ENCODE results near the gene NEURL3. TPM values are rescaled to one million over a fixed set of nuclear protein-coding genes. Genes with fewer than 3 reads are reported as not detected.

NEURL3 gene
- total RNA-seq, 1 experiment from 2014 or later = not detected

DNA sequence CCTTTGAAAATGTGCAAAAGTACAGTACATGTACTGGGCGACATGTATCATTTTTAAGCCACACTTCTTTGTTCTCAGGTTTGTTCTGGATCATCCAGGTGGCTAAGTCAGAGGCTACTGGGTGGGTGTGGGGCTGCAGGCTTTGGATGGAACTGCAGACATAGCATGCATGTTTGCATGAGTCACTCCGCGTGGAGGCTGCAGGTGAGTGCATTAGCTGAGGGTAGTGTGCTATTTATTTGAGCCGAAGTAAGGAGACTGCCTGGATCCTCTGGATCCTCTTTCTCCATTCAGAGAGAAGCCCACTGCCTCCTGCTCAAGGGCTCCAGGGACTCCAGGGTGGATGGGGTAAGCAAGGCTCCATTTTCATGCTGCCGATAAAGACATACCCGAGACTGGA, 9.4 kb upstream of the NEURL3 start:
- Mint-ChIP-seq H3K27me3 (ENCODE audit: insufficient read depth, unreplicated experiment) (peaks cover 18% of the 10 kb centered on the region), H3K9me3 (ENCODE audit: unreplicated experiment) (peaks cover 7% of the 10 kb centered on the region), H3K4me1 (ENCODE audit: insufficient read depth, unreplicated experiment) (peaks cover under 1% of the 10 kb centered on the region), H3K4me3 (ENCODE audit: unreplicated experiment) (no peak overlapping the region), H3K27ac (ENCODE audit: low read depth, unreplicated experiment) (no peak overlapping the region), H3K36me3 (ENCODE audit: insufficient read depth, unreplicated experiment) (no peaks in the 10 kb centered on the region)
- TF ChIP-seq, protein P1, sequence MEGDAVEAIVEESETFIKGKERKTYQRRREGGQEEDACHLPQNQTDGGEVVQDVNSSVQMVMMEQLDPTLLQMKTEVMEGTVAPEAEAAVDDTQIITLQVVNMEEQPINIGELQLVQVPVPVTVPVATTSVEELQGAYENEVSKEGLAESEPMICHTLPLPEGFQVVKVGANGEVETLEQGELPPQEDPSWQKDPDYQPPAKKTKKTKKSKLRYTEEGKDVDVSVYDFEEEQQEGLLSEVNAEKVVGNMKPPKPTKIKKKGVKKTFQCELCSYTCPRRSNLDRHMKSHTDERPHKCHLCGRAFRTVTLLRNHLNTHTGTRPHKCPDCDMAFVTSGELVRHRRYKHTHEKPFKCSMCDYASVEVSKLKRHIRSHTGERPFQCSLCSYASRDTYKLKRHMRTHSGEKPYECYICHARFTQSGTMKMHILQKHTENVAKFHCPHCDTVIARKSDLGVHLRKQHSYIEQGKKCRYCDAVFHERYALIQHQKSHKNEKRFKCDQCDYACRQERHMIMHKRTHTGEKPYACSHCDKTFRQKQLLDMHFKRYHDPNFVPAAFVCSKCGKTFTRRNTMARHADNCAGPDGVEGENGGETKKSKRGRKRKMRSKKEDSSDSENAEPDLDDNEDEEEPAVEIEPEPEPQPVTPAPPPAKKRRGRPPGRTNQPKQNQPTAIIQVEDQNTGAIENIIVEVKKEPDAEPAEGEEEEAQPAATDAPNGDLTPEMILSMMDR (IDR thresholded peaks at IDR 0.05; ENCODE audit: unreplicated experiment) = no peak
- intact Hi-C loops (cut with micrococcal nuclease) = no loop called here
- POLR2A ChIA-PET = interaction anchor here (1.1 kb wide), 1 partner anchor 15 kb away, joined by 4 read pairs; no protein-coding TSS in a partner anchor
- BruUV-seq (replicated peaks) = no TSS peak
- DNase-seq (ENCODE audit: unreplicated experiment) = peak; percentile 43
- CTCF ChIA-PET = interaction anchor here (0.7 to 13.3 kb wide), 4 partner anchors 16 to 492 kb away, joined by 4 to 360 read pairs (median 6); no protein-coding TSS in a partner anchor

DNA sequence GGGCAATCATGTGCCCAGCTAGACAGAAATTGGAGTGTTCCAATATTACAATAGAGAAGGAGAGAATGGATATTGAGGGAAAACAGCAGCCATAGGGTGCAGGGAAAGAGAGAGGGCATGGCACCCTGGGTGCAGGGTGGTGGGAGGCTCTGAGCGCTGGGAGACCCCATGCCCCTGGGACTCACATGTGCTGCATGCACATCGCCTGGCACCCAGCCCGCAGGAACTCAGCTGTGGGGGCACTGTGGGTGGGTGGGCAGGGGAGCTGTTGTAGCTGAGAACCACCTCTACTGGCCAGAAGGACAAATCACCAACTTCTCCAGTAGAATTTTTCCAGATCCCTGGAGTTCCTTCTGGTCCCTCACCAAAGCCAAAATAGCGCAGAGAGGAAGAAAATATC, 7.2 kb upstream of the NEURL3 start:
- no TSS peak for BruUV-seq (replicated peaks)
- Mint-ChIP-seq H3K9me3 (ENCODE audit: unreplicated experiment) (peaks cover 7% of the 10 kb centered on the region), H3K36me3 (ENCODE audit: insufficient read depth, unreplicated experiment) (no peaks in the 10 kb centered on the region), H3K4me3 (ENCODE audit: unreplicated experiment) (no peak overlapping the region), H3K27ac (ENCODE audit: low read depth, unreplicated experiment) (no peak overlapping the region), H3K27me3 (ENCODE audit: insufficient read depth, unreplicated experiment) (peaks cover 18% of the 10 kb centered on the region), H3K4me1 (ENCODE audit: insufficient read depth, unreplicated experiment) (peaks cover 7% of the 10 kb centered on the region)
- TF ChIP-seq, protein P1 (IDR thresholded peaks at IDR 0.05; ENCODE audit: unreplicated experiment) = no peak
- ChIA-PET POLR2A (no interaction called here), CTCF (interaction anchor here (0.6 to 13.3 kb wide), 4 partner anchors 20 to 176 kb away, joined by 3 to 360 read pairs (median 4); no protein-coding TSS in a partner anchor)
- DNase-seq (ENCODE audit: unreplicated experiment) = no peak
- intact Hi-C loops (cut with micrococcal nuclease) = no loop called here

DNA sequence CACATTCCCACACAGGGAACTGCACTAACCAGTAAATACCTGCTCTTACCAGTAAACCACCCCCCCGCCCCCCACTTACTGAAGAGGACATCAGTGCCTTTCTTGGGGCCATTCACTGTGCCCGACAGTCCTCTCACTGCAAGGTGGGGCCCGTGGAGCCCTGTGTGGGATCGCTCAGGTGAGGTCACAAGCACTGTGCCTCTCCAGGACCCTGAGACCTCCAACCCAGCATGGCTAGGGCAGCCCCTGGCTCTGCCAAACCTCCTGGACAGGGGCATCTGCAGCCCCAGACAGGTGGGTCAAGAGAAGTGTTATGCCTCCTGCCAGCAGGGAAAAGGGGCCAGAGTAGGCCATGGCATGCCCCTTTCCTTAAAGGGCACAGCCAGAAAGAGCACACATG, 6.7 kb upstream of the NEURL3 start:
- H3K4me3 Mint-ChIP-seq (ENCODE audit: unreplicated experiment) = no peak overlapping the region
- peaks cover 2% of the 10 kb centered on the region for H3K9me3 Mint-ChIP-seq (ENCODE audit: unreplicated experiment)
- CTCF ChIA-PET = interaction anchor here (0.6 to 13.3 kb wide), 9 partner anchors 42 to 521 kb away, joined by 3 to 360 read pairs (median 3); no protein-coding TSS in a partner anchor
- no peaks in the 10 kb centered on the region for H3K36me3 Mint-ChIP-seq (ENCODE audit: insufficient read depth, unreplicated experiment)
- no TSS peak for BruUV-seq (replicated peaks)
- intact Hi-C loops (cut with micrococcal nuclease) = no loop called here
- H3K27me3 Mint-ChIP-seq (ENCODE audit: insufficient read depth, unreplicated experiment) = peaks cover 18% of the 10 kb centered on the region
- H3K4me1 Mint-ChIP-seq (ENCODE audit: insufficient read depth, unreplicated experiment) = peaks cover 7% of the 10 kb centered on the region
- TF ChIP-seq, protein P1 (IDR thresholded peaks at IDR 0.05; ENCODE audit: unreplicated experiment) = no peak
- DNase-seq (ENCODE audit: unreplicated experiment) = no peak
- POLR2A ChIA-PET = interaction anchor here (1.0 kb wide), 1 partner anchor 42 kb away, joined by 3 read pairs; no protein-coding TSS in a partner anchor
- H3K27ac Mint-ChIP-seq (ENCODE audit: low read depth, unreplicated experiment) = no peak overlapping the region

DNA sequence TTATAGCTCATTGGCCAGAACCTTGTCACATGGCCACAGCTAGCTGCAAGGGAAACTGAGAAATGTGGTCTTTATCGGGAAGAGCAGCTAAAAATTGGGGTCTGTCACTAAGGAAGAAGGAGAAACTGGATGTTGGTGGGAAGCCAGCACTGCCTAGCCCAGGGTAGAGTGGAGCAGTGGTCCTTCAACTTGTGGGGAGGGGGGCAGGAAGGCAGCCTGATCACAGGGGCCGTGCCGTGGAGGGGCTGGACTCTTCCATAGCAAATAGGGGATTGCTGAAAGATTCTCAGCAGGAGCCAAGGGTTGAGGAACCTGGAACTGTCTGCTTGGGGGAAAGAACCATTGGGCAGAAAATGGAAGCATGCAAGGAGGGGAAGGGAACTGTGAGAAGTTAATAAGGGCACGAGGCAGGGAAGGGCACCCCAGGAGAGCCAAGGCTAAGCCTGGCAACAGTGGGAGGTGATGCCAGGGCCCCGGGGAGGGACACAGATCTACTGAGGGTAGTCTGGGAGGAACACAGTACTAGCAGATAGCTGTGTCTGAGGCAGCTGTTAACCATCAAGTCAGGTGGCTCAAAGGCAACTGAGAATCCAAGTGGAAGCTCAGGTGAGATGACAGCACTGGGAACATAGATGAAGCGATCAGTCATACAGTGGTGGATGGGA, 5.9 kb upstream of the NEURL3 start:
- Mint-ChIP-seq H3K36me3 (ENCODE audit: insufficient read depth, unreplicated experiment) (no peaks in the 10 kb centered on the region), H3K4me3 (ENCODE audit: unreplicated experiment) (no peak overlapping the region), H3K27me3 (ENCODE audit: insufficient read depth, unreplicated experiment) (peaks cover 18% of the 10 kb centered on the region), H3K9me3 (ENCODE audit: unreplicated experiment) (no peaks in the 10 kb centered on the region), H3K27ac (ENCODE audit: low read depth, unreplicated experiment) (no peak overlapping the region), H3K4me1 (ENCODE audit: insufficient read depth, unreplicated experiment) (peaks cover 7% of the 10 kb centered on the region)
- TF ChIP-seq, protein P1 (IDR thresholded peaks at IDR 0.05; ENCODE audit: unreplicated experiment) = no peak
- ChIA-PET POLR2A (interaction anchor here (0.9 to 1.1 kb wide), 3 partner anchors 21 to 104 kb away, joined by 3 to 10 read pairs (median 3); no protein-coding TSS in a partner anchor), CTCF (interaction anchor here (0.6 to 13.3 kb wide), 16 partner anchors 7 to 520 kb away, joined by 3 to 360 read pairs (median 4); no protein-coding TSS in a partner anchor)
- BruUV-seq (replicated peaks) = no TSS peak
- DNase-seq (ENCODE audit: unreplicated experiment) = no peak
- intact Hi-C loops (cut with micrococcal nuclease) = loop anchor here (1.0 kb wide), 1 partner anchor 25 kb away; the partner anchor contains the start of gene ARID5A
